ENCODE data around the gene EPG5.
"Not testable (repeated sequence)": the region's sequence is repeated elsewhere in the genome, so short reads cannot be mapped to it uniquely, and the experiment has no call there.

Gene EPG5

DNA sequence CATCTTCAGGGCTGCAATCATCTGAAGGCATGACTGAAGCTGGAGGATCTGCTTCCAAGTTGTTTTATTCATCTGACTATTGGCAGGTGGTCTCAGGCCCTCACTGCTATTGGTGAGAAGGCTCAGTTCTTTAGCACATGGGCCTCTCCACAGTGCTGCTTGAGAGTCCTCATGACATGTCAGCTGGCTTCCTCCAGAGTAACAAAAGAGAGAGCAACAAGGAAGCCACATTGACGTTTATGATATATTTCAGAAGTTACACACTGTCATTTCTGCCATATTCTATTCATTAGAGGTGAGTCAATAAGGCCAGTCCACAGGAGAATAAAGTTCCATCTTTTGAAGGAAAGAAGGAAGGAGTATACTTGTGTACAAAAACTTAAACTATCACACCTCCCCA is 149.6 kb downstream of the EPG5 start:
- Histone ChIP-seq H3K4me3 (ENCODE audit: low read depth in 1 of 2, low read length in 2 of 2) (no peak overlapping the region), H3K27ac (ENCODE audit: low read depth, low read length) (no peak overlapping the region), H3K27me3 (ENCODE audit: control insufficient read depth in 1 of 2, insufficient read depth in 2 of 2, low read length in 2 of 2) (no peaks in the 10 kb centered on the region), H3K9ac (ENCODE audit: low read length) (no peak overlapping the region), H3K36me3 (ENCODE audit: insufficient read depth, low read length) (no peaks in the 10 kb centered on the region), H3K4me1 (ENCODE audit: insufficient read depth, low read length) (no peaks in the 10 kb centered on the region), H3K9me3 (ENCODE audit: low read length) (no peaks in the 10 kb centered on the region)

DNA sequence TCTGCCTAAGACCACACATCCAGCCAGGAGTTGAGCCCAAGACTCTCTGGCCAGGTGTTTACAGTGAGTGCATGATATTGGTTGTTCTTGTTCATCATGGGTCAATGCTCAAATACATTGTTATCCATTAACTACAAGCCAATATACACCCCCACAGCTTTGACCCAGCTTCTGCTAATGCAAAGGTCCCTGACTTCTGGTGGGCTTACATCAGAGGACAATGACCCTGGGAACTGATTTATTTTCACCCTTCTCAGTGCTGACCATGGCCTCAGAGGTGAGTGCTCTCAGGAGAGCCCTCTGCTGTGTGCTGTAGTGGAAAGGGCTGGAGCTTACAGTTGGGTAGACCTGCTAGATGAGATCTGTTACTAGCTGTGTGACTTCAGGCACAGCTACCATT is 152.4 kb downstream of the EPG5 start:
- not testable (repeated sequence) for H3K4me1 ChIP-seq (ENCODE audit: insufficient read depth, low read length); H3K36me3 ChIP-seq (ENCODE audit: insufficient read depth, low read length); H3K9me3 ChIP-seq (ENCODE audit: low read length); H3K4me3 ChIP-seq (ENCODE audit: low read depth in 1 of 2, low read length in 2 of 2); H3K27me3 ChIP-seq (ENCODE audit: control insufficient read depth in 1 of 2, insufficient read depth in 2 of 2, low read length in 2 of 2); H3K27ac ChIP-seq (ENCODE audit: low read depth, low read length); H3K9ac ChIP-seq (ENCODE audit: low read length)

DNA sequence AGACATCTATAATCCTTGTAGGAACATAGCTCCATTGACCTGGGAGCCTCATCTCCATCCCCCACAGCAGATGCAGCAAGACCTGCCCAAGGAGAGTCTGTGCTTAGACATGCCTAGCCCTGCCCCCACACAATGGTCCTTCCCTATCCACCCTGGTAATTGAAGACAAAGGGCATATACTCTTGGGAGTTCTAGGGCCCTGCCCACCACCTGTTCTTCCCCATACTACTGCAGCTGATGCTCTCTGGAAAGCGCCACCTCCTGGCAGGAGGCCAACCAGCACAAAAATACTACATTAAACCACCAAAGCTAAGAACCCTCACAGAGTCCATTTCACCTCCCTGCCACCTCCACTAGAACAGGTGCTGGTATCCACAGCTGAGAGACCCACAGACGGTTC is 160.0 kb downstream of the EPG5 start:
- H3K36me3 ChIP-seq (ENCODE audit: insufficient read depth, low read length); H3K9ac ChIP-seq (ENCODE audit: low read length); H3K4me1 ChIP-seq (ENCODE audit: insufficient read depth, low read length); H3K27me3 ChIP-seq (ENCODE audit: control insufficient read depth in 1 of 2, insufficient read depth in 2 of 2, low read length in 2 of 2); H3K4me3 ChIP-seq (ENCODE audit: low read depth in 1 of 2, low read length in 2 of 2); H3K9me3 ChIP-seq (ENCODE audit: low read length); H3K27ac ChIP-seq (ENCODE audit: low read depth, low read length): not testable (repeated sequence)

DNA sequence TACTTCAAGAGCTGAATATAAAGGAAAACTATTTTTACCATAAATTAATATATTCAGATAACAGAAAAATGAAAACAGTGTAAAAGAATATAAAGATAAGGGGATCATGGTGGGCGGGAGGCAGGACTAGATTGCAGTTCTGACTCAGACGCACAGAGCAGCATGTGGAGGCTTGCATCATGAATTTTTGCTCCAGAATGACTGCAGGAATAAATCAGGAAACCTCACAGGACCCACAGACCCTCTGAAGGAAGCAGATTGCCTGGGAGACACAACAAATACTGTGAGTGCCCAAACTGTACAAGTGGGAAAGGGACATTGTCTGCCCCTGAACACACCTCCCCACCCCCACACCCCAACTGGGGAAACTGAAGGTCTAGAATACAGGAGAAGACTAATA is 160.9 kb downstream of the EPG5 start:
- no peak overlapping the region for H3K27ac ChIP-seq (ENCODE audit: low read depth, low read length)

DNA sequence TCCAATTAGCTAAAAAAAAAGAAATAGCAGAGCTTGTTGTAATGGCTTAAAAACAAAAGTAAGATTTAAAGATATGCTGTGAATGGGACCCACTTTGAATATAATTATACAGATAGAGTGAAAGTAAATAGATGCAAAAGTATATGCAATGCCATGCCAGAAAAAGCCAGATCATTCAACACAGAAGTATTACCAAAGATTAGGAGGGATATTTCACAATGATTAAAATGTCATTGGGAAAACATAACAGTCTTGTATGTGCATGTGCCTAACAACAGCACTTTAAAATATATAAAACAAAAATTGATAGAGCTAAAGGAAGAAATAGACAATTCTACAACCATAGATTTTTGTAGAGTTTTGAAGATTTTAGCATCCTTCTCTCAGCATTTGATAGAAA is 161.6 kb downstream of the EPG5 start:
- H3K4me1 ChIP-seq (ENCODE audit: insufficient read depth, low read length) = no peaks in the 10 kb centered on the region
- H3K36me3 ChIP-seq (ENCODE audit: insufficient read depth, low read length) = no peaks in the 10 kb centered on the region
- H3K27me3 ChIP-seq (ENCODE audit: control insufficient read depth in 1 of 2, insufficient read depth in 2 of 2, low read length in 2 of 2) = no peaks in the 10 kb centered on the region
- H3K27ac ChIP-seq (ENCODE audit: low read depth, low read length) = no peak overlapping the region
- H3K4me3 ChIP-seq (ENCODE audit: low read depth in 1 of 2, low read length in 2 of 2) = no peak overlapping the region
- H3K9ac ChIP-seq (ENCODE audit: low read length) = no peak overlapping the region
- H3K9me3 ChIP-seq (ENCODE audit: low read length) = peaks cover 7% of the 10 kb centered on the region

More for the DNA sequence above, 160.9 kb downstream of the EPG5 start:
- Histone ChIP-seq H3K4me1 (ENCODE audit: insufficient read depth, low read length) (no peaks in the 10 kb centered on the region), H3K27me3 (ENCODE audit: control insufficient read depth in 1 of 2, insufficient read depth in 2 of 2, low read length in 2 of 2) (no peaks in the 10 kb centered on the region), H3K9me3 (ENCODE audit: low read length) (peaks cover 7% of the 10 kb centered on the region), H3K36me3 (ENCODE audit: insufficient read depth, low read length) (no peaks in the 10 kb centered on the region), H3K4me3 (ENCODE audit: low read depth in 1 of 2, low read length in 2 of 2) (no peak overlapping the region), H3K9ac (ENCODE audit: low read length) (no peak overlapping the region)

DNA sequence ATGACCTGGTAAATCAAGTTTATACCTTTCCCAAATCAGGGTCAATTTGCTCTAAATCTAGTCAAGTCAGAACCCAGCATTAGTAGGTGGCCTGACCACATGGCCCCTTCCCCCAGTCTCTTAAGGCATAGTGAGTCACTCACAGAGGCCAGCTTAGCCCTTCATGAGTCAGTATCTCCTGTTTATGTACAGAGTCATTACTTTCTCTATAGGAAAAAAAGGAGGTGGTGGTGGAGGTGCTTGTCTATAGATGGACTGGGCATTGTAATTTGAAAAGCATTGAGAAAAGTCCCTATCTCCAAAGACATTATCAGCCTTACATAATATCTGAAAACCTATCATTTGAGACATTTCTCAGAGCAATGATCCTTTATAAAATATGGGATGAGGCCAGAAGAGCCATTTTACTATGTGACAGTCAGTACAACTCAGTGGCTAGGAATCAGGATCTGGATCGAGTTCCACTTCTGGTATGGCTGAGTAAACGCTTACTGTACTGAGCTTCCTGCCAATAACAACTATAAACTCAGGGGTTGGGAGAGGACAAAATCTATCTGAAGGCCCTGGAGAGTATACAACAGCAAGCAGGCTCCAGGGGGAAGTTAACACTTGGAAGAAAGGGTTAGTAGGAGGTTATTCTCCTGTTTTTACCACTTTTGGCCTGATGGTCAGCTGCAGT is 164.2 kb downstream of the EPG5 start:
- H3K9ac ChIP-seq (ENCODE audit: low read length) = no peak overlapping the region
- H3K9me3 ChIP-seq (ENCODE audit: low read length) = peaks cover 7% of the 10 kb centered on the region
- no peak overlapping the region for H3K27ac ChIP-seq (ENCODE audit: low read depth, low read length)
- H3K27me3 ChIP-seq (ENCODE audit: control insufficient read depth in 1 of 2, insufficient read depth in 2 of 2, low read length in 2 of 2) = no peaks in the 10 kb centered on the region
- H3K36me3 ChIP-seq (ENCODE audit: insufficient read depth, low read length) = no peaks in the 10 kb centered on the region
- H3K4me1 ChIP-seq (ENCODE audit: insufficient read depth, low read length) = no peaks in the 10 kb centered on the region
- H3K4me3 ChIP-seq (ENCODE audit: low read depth in 1 of 2, low read length in 2 of 2) = no peak overlapping the region

DNA sequence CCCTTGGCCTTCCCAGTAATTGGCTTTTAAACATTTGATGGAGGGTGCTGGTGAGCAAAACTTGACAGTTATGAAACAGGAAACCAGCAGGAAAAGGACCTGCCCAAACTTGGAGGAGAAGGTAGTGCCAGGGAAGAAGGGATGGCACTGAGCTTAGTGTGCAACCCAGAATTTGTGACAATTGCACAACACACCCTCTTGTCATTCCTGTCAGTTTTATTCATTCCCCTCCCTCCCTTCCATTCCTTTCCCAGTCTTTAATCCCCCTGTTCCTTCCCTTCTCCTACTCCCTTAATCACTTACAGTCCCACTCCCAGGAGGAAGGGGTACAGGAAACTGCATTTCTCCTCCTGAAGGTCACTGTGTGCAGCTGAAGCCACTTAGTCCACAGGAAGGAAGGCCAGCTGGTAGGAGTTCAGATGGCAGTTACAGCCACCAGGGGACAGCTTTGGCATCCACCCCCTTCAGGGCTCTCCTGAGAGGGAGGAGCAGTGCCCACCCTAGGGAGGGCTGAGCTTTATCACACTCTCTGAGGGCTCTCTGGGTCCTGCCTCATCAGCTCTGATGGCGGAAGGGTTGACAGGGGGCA is 165.6 kb downstream of the EPG5 start:
- Histone ChIP-seq H3K36me3 (ENCODE audit: insufficient read depth, low read length) (no peaks in the 10 kb centered on the region), H3K4me3 (ENCODE audit: low read depth in 1 of 2, low read length in 2 of 2) (no peak overlapping the region), H3K27ac (ENCODE audit: low read depth, low read length) (no peak overlapping the region), H3K4me1 (ENCODE audit: insufficient read depth, low read length) (no peaks in the 10 kb centered on the region), H3K9ac (ENCODE audit: low read length) (no peak overlapping the region), H3K9me3 (ENCODE audit: low read length) (peaks cover 7% of the 10 kb centered on the region), H3K27me3 (ENCODE audit: control insufficient read depth in 1 of 2, insufficient read depth in 2 of 2, low read length in 2 of 2) (no peaks in the 10 kb centered on the region)

Data from muscle layer of colon (tissue), 2 donors.